IPS-NIHi11 (cell line): ENCODE data around the gene GRK6.

Source experiments
- DNase-seq: peaks from one replicate; pipeline ENCODE4 v3.0.0; 2012; ENCODE audit warnings: mixed read lengths, low spot score

The GRK6 gene

GRCh38 chr5:177427211-177427822, 841 bp downstream of the GRK6 start:
- DNase-seq: no peak

GRCh38 chr5:177427919-177428573, 1.6 kb downstream of the GRK6 start:
- DNase-seq: no peak

GRCh38 chr5:177428574-177429217, 2.2 kb downstream of the GRK6 start:
- DNase-seq: no peak

GRCh38 chr5:177429248-177430040, 3.0 kb downstream of the GRK6 start:
- DNase-seq: no peak

- no peak for DNase-seq
Observed at GRCh38 chr5:177430140-177430951, 3.9 kb downstream of the GRK6 start.

- DNase-seq: no peak
Observed at GRCh38 chr5:177430972-177431316, 4.5 kb downstream of the GRK6 start.

- no peak for DNase-seq
Observed at GRCh38 chr5:177431317-177432142, 5.1 kb downstream of the GRK6 start.

- no peak for DNase-seq
Observed at GRCh38 chr5:177432143-177432838, 5.8 kb downstream of the GRK6 start.

- no peak for DNase-seq
Observed at GRCh38 chr5:177432839-177433657, 6.6 kb downstream of the GRK6 start.

GRCh38 chr5:177433658-177434217, 7.3 kb downstream of the GRK6 start:
- no peak for DNase-seq

- no peak for DNase-seq
Observed at GRCh38 chr5:177434437-177434836, 8.0 kb downstream of the GRK6 start.

GRCh38 chr5:177434942-177435738, 8.7 kb downstream of the GRK6 start:
- DNase-seq: no peak

- no peak for DNase-seq
Observed at GRCh38 chr5:177435847-177436536, 9.5 kb downstream of the GRK6 start.

GRCh38 chr5:177437623-177438022, 11.1 kb downstream of the GRK6 start:
- no peak for DNase-seq

- DNase-seq: no peak
Observed at GRCh38 chr5:177438468-177438867, 12.0 kb downstream of the GRK6 start.

- no peak for DNase-seq
Observed at GRCh38 chr5:177439518-177440053, 13.1 kb downstream of the GRK6 start.

GRCh38 chr5:177440211-177440989, 13.9 kb downstream of the GRK6 start:
- no peak for DNase-seq
